Embryonic facial prominence (tissue), 1 donor: ENCODE measurements around the gene SEMA4A.
"Not testable (repeated sequence)": the region's sequence is repeated elsewhere in the genome, so short reads cannot be mapped to it uniquely, and the experiment has no call there.

ENCODE experiments used
- DNase-seq: peaks from one replicate; pipeline ENCODE4 v3.0.0-alpha.2; 2016; ENCODE audit errors: extremely low spot score

The SEMA4A gene

DNA sequence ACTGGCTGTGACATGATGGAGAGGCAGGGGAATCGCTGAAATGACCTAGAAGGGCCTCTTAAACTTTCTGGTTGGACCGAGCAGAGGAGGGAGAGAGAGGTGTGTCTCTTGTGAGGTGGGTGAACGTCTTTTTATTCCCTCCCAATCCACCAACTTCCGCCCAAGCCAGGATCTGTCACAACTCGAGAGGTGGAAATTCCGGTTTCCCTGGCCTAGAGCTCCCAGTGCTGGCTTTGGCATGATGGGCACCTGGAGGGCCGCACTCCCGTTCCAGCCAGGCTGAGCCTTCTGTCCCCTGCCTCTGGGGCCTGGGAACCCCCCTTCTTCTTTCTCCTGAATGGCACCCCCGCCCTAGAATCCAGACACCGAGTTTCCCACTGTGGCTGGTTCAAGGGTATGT is at the start of gene SEMA4A:
Gene SEMA4A, plus strand, starts transcription at position 224 of the 400 bp plus-strand sequence. CDS start 994 bp downstream, outside the sequence.
- DNase-seq: no peak

DNA sequence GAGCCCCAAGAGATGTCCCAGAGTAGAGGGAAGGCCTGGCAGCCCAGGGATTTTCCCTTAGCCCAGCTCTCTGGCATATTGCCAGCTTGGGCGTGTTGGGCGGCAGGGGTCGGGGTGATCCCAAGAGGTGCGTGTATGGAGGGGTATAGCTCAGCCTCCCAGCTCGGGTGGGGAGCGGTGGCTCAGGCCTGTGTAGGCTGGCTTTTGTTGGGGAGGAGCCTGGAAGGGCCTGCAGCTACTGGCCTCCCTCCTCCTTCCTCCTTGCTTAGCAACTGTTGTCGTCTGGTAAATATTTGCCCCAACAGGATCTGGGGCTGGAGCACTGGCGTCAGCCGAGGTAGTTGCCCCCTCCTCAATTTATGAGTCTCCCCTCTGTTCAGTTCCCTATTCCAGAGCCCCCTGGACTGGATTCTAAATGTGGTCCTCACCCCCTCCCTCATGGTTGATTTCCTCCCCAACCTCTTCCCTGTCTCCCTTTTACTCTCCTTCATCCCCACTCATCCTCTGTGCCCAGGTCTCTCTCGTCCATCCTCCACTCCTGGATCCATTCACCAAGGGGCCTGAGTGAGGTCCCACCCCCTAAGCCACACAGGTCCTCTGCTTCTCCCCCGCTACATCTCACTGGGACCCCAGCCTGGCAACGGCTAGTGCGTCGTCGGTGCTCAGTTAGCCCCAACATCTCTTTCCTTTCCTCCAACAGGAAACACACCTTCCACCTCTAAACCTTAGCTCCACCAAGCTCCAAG is 49.1 kb upstream of the SEMA4A start:
- peak; percentile 94 for DNase-seq

DNA sequence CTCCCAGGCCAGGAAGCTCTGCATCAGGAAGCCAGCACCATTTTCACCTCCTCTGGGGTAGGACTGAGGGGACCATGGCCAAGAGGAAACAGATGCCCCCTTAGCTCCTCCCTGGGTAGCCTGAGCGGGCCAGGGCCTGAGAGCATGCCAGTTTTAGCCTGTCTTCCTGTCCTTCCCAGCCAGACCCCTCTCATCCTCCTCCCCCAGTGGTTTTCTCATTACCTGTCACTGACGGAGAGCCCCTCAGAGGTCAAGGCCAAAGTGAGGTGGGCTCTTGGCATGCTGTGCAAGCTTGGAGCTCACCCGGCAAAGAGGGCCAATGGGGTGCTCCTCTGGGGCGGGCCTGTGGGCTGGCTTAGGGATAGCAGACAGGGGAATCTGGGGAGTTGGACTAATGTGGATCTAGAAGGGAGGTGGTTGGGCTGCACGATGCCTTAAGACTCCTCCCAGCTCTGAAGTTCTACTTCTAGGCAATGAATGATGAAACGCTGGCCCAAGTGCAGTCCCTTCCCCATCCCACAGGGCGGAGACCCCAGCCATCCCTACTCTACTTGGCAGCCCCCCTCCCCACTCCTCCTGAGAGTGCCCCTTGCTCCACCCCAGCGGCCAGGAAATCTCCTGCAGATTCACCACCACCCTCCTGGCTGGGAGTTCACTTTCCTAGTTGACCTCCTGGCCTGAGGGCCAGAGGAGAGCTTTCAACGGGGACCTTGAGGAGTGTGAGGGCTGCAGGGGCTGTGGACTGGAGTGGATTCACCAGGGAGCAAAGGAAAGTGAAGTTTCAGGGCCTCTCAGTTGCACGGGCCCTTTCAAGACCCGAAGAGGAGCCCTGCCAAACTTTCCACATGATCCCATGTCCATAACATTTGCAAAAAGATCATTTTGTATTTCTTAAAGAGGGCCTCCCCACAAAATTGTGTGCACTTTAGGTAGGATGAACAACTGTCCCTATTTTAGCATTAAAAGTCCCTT is 48.2 kb upstream of the SEMA4A start:
- no peak for DNase-seq

DNA sequence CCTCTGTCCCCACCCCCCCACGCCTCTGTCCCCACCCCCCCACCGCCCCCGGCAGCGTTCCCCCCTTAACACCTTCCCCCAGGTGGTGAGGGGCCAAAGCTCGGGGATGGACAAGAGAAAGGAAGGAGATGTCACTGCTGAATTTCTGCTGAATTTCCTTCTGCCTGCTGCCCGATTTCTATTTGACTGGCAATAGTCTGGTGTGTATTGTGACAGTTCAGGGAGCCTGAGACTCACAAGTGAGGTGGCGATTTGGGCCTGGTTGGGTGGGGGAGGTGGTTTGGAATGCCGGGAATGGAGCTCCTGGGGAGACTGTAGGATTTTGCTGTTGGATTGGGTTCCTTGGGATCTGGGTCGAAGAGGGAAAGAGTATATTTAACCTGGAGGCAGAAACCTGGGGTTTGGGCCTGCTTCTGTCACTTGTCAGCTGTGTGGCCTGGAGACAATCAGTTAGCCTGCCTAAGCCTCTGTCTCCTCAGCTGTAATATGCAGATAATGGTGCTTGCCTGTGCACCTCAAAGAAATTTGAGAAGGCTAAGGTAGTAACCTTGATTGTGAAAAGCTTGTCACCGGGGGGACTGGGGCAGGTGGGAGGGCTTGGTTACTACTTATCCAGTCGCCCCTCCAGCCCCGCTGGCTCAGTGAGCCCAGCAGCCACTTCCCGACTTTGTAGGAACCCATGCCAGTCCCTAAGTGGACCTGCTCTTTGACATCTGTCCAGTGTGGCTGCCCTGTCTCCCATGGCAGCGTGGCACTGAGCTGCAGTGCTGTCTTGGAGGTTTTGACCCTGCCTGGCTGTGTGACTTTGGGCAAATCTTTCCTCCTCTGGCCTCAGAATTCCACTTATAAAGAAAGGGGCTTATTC is 46.5 kb upstream of the SEMA4A start:
- no peak for DNase-seq

DNA sequence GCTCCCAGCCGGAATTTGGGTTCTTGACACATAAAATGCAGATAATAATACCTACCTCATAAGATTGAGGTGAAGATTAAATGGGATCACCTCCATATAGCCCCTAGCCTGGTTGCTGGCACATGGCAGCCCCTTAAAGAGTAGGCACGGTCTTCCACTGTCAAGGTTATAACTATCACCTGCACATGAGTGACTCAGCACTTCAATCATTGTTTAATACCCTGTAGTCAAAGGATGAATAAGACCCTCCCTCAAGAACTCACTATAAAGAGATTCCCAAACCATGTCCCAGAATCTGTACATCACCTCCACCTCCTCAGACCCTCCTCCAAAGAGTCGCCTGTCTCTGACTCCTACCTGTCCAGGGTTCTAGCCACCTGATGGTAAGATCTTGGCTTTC is 45.3 kb upstream of the SEMA4A start:
- no peak for DNase-seq

DNA sequence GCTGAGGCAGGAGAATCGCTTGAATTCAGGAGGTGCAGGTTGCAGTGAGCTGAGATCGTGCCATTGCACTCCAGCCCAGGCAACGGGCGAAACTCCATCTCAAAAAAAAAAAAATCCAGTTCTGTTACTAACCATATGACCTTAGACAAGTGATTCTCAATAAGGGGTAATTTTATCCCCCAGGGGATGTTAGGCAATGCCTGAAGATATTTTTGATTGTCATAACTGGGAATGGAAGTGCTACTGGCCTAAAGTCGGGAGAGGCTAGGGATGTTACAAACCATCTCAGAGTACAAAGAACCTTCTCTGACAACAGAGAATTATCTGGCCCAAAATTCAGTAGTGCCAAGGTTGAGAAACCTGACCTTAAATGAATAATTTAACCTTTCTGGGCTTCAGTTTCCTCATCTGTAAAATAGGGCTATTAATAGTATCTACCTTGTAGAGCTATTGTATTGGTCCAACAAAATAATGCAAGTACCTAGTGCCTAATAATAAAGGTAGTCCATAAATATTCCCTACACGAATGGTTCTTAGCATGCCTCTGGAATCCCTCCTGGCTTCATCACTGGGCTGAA is 44.6 kb upstream of the SEMA4A start:
- no peak for DNase-seq

DNA sequence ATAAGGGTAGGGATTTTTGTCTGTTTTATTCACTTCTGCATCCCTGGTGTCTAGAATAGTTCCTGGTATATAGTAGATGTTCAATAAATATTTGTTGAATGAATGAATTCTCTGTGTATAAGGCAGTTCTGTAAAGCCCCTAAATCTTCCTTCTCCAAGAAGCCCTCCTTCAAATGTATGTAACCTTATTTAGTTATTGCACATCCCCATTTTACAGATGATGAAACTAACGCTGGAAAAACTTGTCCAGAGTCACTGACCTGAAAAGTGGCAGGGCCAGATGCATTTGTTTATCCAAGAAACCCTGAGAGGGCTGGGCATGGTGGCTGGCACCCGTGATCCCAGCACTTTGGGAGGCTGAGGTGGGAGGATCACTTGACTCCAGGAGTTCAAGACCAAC is 43.1 kb upstream of the SEMA4A start:
- no peak for DNase-seq

DNA sequence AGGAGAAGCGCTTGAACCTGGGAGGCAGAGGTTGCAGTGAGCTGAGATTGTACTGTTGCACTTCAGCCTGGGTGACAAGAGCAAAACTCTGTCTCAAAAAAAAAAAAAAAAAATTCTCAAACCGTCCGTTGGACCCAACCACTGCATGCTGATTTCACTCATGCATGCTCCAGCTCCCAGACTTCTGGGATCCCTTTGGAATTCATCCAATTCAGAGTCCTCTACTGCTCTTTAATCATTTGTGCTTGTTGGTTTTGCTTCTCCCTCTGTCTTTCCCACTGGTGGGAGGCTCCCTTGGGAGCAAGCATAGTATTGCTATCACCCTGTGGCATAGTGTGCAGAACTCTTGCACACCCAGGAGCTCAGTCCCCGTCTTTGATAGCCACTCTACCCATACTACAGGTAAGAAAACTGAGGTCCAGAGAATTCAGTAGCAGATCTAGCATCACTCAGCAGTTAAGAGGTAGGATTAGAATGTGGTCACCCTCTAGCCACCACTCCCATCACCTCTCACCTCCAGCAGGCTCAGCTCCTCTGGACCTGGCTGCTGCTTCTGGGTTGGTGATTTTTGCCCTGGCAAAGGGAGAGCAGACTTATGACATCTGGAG is 41.9 kb upstream of the SEMA4A start:
- no peak for DNase-seq

DNA sequence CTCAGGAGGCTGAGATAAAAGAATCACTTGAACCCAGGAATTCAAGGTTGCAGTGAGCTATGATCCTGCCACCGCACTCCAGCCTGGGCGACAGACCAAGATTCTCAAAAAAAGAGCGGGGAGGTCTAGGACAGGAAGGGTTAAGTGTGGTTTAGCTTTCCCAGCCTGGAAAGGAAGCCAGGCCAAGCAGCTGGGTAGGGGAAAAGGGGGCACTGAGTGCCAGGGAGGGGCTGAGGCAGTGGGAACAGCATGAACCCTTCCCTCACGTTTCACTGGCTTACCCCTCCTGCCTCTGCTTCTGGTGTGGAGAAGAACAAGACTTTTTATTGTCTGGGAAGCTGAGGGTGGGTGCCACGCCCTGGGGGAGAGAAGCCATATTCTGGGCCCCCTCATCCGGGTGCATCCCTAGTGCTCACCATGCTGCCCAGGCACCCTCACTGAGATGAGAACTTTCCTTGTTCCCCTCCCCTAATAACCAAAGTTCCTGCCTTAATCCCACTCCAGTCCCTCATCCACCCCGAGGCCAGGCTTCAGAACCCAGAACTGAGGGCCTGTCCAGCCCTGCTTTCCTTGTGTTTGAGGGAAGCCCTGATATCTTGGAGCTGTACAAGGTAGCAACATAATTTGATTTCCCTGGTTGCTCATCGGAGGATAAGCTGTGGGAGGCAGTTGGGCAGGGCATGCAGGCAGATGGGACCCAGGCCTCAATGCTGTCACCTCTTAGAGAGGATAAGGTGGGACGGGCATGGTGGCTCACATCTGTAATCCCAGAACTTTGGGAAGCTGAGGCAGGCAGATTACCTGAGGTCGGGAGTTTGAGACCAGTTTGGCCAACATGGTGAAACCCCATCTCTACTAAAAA is 40.9 kb upstream of the SEMA4A start:
- DNase-seq: no peak

DNA sequence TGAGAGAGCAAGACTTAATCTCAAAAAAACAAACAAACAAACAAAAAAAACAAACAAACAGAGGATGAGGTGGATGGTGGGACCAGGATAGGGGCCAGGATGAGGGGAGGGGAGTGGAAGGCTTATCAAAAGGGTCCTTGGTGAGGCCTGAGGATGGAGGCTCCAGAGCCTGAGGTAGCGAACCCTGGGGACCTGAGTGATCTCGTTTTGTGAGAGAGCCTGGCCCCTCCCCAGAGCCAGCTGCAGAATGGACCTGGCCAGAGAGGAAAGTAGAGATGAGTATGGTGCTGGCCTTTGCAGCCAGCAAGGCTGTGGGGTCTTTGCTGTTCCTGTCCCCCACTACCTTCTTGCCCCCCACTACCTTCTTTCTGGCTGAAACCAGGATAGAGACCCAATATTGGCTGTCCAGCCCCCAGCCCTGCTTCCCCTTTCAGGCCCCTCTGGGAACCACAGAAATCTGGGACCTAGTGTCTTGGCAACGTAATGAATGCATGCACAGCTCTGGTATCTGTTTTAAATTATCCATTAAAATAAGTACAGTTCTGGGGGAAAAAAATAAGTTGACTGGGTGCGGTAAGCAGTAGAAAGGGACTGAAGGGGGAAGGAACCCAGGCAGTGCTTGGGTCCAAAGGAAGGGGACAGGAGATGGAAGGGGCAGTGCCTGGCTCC is 40.0 kb upstream of the SEMA4A start:
- peak; percentile 88 for DNase-seq

DNA sequence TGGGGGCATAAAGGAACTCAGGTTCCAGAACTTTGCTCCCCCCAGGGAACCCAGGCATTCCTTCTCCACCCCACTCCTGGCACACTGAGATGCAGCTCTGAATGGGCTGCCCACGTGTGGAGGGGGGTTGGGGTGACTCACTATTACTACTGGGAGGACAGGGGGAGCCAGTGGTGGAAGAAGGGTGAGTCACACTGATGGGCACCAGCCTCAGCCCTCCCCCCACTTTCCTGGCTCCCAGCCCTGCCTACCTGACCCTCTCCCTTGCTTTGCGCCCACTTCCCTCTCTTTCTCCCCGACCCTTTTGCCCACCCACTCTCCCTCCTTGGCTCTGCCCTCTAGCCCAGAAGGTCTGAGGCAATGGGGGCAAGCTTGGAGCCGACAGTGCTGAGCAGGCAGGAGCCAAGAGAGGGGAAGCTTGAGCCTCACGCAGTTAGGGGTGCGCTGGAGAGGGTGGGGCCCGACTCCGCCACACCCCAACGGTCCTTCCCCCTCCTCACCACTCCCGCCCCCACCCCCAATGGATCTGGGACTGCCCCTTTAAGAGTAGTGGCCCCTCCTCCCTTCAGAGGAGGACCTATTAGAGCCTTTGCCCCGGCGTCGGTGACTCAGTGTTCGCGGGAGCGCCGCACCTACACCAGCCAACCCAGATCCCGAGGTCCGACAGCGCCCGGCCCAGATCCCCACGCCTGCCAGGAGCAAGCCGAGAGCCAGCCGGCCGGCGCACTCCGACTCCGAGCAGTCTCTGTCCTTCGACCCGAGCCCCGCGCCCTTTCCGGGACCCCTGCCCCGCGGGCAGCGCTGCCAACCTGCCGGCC is 39.1 kb upstream of the SEMA4A start, which contains the start of gene LMNA:
Gene LMNA, plus strand, starts transcription at position 611 of the 818 bp plus-strand sequence. CDS start 208 bp downstream, outside the sequence.
- peak; percentile 89 for DNase-seq

DNA sequence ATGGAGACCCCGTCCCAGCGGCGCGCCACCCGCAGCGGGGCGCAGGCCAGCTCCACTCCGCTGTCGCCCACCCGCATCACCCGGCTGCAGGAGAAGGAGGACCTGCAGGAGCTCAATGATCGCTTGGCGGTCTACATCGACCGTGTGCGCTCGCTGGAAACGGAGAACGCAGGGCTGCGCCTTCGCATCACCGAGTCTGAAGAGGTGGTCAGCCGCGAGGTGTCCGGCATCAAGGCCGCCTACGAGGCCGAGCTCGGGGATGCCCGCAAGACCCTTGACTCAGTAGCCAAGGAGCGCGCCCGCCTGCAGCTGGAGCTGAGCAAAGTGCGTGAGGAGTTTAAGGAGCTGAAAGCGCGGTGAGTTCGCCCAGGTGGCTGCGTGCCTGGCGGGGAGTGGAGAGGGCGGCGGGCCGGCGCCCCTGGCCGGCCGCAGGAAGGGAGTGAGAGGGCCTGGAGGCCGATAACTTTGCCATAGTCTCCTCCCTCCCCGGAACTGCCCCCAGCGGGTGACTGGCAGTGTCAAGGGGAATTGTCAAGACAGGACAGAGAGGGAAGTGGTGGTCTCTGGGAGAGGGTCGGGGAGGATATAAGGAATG is 38.4 kb upstream of the SEMA4A start:
- no peak for DNase-seq

DNA sequence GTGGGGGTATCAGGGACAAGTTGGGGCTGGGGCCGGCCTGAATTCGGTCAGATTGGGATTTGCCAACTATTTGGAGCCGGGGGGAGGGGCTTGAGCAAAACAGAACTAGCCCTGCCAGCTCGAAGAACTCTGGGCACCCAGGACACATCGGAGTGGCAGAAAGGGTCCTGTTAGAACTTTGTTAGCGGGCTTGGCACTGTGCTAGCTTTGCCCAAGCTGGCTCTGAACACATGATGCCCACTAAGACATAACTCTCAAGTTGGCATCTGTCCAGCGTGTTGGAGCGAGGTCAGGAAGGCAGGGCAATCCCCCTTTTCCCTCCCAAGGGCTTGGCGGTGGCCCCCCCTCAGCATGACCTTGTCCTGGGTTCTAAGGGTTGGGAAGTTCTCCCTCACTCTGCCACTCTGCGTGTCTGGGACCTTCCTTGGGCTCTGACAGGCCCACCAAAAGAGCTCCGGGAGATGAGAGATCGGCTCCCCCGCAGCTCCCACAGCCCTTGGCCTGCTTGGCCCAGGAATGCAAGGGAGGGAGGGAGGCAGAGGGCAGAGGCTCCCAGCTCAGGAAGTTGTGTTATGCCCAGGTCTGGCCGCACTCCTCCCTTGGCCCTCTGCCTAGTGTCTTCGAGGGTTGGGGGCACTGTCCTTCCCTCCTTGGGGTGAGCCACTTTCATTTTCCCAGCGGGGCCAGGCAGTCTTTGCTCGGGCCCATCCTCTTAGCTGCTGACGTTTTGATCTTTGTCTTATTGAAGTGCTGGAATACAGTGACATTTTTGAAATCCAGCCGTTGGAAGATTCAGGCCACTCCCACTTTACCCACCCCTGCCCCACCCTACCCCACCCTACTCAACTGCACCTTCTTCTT is 37.6 kb upstream of the SEMA4A start:
- DNase-seq: no peak

DNA sequence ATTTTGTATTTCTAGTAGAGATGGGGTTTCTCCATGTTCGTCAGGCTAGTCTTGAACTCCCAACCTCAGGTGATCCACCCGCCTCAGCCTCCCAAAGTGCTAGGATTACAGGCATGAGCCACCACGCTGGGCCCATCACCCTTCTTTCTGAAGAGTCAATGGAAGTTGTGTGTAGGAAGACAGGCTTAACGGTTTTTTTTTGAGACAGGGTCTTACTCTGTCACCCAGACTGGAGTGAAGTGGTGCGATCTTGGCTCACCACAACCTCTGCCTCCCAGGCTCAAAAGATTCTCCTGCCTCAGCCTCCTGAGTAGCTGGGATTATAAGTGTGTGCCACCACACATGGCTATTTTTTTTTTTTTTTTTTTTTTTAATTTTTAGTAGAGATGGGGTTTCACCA is 36.7 kb upstream of the SEMA4A start:
- DNase-seq: not testable (repeated sequence)

DNA sequence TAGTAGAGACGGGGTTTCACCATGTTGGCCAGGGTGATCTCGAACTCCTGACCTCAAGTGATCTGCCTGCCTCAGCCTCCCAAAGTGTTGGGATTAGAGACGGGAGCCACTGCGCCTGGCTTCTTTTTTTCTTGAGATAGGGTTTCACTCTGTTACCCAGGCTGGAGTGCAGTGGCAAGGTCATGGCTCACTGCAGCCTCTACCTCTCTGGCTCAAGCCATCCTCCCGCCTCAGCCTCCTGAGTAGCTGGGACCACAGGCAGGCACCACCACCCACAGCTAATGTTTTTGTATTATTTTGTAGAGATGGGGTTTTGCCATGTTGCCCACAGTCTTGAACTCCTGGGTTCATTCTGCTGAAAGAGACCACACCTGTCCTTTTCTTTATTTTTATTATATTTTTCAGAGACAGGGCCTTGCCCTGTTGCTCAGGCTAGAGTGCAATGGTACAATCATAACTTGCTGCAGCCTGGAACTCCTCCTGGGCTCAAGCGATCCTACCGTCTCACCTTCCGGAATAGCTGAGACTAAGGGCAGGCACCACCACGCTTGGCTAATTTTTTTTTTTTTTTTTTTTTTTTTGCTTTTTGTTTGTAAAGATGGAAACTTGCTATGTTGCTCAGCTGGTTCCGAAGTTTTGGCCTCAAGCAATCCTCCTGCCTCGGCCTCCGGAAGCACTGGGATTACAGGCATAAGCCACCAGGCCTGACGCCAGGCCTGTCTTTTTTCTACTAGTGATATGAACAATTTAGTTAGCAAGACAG is 35.8 kb upstream of the SEMA4A start:
- DNase-seq: no peak

DNA sequence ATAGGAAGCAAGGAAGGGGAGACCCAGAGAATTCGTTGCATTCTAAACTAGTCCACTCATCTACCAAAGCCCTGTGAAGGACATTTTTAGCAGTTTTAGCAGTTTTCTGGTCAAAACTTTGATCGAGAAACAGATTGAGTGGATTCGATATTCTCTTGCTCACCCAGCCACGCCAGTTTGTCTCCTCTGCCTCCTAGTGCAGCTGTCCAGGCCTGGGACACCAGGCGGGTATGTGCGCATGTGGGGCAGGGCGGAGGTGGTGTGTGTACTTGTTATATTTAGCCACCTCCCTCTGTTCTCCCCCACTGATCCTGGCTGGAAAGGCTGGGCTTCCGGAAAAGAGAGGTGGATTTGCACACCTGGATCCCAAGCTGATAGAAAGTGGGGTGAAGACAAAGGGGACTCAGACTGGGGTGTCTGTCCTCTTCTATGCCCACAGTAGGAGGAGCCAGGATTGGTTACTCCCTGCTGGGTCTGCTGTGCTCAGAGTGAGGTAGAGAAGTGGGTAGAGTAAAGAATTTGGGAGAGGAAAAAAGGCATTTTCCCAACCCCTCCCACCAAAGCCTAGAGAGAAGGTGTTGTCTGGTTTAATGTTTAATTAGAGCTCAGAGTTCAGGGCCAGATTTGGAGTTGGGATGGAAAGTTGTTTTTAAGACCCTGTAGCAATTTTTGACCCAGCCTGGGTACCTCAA is 35.1 kb upstream of the SEMA4A start:
- no peak for DNase-seq
